RPMI8226 (cell line): ENCODE results near the gene MRPL39.
A peak's percentile ranks its signal among the peaks of the same experiment; 100 is the strongest.

Source experiments
- DNase-seq: peaks from one replicate; pipeline ENCODE4 v3.0.0-alpha.2; 2015

The MRPL39 gene

DNA sequence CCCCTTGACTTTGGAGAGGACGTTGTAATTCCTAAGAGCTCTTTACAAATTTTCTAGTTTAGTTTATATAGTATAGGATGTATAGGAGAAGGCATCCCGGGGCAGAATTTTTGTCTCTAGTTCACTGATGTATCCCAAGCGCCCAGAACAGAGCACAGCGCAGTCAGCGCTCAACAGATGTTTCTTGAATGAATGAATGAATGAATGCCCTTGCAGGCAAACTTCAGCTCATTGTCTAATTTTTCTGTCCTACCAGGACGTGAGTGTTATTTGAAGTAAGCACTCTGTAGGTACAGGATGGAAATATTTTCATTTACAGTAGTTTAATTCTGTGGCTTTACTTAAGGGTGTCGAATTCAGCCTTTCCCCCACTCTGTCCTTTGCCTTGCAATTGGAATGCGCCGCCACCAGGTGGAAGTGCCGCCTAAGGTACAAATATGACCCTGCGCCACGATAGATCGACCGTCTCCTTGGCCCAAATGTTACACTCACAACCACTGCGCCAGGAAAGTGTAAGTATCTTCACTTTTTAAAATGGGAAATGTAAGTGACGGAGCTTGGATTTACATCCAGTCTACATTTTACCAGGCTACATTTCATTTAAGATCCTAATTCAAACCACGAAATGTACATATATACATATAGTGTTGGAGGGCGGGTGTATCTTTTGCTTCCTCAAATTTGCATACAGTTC, 910 bp upstream of the MRPL39 start:
- DNase-seq: peak; percentile 89

DNA sequence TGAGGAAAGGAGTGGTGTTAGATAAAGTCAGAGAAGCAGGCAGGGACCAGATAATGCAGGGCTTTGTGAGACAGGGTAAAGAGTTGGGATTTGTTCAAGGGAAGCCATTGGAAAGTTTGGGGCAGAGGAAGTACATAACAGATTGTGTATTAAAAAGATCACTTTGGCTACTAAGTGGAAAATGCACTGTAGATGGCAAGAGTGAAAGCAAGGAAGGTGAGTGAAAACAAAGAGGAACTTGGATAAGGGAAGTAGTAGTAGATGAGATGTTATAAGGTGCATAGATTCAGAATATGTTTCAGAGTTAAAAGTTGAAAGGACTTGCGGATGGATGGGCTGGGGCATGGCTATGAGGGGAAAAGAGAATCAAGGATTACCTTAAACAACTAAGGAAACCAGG, 17.4 kb downstream of the MRPL39 start:
- DNase-seq: no peak

DNA sequence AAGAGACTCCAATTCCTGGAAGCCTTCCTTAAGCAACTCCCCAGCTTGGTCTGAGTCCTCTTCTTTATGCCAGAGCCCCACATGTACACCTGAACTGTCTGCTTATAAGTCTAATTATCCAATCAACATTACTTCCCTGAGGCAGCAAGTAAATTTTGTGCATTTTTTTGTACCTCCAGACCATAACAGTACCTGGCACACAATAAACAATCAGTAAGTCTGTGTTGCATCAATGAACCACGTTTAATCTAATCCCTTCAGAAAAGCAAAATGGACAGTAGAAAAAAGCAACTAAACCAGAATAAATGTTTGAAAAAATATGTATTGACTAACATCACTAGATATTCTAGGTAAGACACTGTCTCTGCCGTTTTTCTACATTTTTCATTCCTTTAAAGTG, 20.5 kb downstream of the MRPL39 start:
- DNase-seq: no peak

DNA sequence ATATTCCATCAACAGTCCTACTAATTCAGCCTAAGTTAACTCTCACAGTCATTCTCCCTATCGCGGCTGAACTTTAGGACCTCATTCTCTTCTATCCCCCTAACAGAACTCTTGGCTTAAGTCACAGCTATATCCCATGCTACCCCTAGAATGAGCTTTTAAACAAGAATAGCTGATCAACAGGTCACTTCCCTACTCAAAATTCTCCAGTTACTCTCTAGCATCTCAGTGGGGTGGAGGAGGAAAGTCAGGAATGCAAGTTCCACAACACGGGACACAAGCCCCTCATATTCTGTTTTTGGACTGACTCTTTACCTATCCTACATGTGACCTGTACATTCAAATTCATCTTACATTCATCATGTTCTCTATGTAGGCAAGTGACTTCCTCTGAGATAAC, 21.0 kb downstream of the MRPL39 start:
- no peak for DNase-seq

DNA sequence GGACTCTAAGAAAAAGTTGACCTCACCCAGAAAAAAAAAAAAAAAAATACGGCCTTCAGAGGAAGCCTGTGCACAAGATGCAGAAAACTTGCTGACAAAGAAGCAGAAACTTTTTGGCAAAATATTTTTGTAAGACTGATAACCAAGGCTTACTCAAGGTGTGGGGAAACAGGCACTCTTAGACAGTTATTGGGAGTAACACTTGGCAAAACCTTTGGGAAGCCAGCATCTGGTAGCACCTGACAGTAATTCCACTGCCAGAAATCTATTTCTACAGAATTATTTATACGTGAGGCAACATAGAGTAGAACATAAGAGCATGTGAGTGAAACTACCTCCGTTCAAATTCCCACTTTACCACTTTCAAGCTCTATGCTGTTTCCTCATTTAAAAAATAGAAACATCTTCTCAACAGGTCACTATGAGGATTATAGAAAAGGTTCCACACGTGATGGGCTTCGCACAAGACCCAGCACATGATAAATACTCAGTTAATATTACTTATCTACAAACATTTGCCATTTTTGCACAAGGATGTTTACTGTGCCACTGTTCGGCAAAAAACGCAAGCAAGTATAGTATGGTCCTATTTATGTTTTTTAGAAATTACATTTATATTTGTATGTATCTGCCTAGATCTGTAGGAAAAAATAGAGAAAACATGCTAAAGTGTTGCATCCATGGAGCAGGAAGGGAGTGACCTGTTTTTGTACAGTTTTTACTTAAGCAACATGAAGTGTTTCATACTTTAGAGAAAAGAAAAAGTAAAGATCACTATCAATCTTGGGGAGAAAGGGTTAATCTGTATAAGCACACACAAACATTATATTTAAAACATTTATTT, 22.2 kb downstream of the MRPL39 start:
- DNase-seq: no peak

DNA sequence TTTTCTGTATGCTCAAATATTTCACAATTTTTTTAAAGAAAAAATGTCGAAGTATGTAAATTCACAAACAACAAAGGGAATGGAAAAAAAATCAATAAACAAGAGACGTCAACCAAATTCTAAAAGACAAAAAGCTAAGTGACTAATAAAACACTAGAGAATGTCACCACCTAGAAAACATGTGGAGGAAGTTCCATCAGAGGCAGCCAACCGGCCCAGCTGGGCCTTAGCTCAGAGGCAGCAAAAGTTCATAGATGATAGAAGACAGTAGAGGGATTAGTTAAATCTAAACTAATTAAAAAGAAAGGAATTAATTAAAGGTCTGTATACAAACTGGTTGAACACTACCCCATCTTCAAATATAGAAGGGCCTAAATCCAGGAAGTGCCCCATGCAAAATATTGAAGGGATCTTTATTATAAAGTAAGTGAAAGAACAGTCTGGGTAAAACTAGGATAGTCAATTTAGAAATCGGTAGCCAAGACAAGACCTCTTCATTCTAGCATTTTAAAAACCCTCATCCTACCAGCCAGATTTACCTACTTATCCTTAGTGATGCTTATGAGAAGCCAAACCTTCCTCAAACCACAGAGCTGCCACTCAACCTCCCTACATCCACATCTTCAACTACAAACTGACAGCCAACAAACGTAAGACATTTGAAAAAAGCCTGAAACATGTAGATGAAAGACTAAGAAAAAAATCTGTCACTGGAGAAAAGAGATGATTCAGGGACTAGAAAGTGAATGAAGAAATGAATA, 23.7 kb downstream of the MRPL39 start:
- no peak for DNase-seq

DNA sequence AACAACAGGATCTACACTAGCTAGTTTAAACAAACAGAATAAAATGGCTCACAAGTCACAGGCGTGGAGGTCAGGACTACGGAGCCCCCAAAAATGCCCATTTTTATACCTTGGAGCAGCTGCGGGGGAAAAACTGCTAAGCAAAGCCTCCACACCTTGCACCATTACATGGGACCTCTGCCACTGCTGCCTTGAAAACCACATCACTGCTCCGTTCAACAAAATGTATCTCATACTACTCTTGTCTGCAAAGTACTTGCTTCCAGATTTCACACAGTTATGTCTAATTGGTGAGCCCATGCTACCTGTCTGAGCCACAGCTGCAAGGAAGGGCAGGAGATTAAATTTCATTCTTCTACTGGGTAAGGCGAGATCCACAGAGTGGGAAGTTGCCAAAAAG, 24.4 kb downstream of the MRPL39 start:
- DNase-seq: no peak

DNA sequence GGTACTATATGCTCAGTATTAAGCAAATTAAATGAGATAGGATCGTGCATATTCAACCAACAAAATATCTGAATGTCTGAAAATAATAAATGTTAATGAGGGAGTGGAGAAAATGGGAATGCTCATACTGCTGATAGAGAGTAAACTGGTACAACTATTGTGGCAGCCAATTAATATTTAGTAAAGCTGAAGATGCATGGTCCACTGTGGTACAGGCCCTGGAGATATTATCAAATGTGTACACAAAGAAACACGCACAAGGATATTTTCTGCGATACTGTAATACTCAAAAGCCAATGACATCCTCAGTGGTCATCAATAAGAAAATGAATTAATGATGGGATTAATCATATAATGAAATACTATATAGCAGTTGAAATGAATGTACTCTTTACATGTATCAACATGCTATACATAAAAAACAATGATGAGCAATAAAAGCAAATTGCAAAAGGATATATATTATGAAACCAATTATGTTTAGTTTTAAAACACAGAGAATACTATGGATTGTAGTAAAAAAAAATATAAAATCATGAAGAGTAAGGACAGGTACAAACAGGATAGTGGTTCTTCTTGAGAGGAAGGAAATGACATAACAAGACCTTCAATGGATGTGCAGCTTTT, 25.0 kb downstream of the MRPL39 start:
- DNase-seq: no peak

DNA sequence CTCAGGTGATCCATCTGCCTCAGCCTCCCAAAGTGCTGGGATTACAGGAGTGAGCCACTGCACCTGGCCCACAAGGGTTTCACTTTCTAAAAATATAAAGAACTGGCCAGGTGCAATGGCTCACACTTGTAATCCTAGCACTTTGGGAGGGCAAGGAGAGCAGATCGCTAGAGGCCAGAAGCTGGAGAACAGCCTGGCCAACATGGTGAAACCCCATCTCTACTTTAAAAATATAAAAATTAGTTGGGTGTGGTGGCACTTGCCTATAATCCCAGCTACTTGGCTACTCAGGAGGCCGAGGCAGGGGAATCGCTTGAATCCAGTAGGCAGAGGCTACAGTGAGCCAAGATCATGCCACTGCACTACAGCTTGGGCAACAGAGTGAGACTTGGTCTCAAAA, 25.7 kb downstream of the MRPL39 start:
- peak; percentile 35 for DNase-seq

DNA sequence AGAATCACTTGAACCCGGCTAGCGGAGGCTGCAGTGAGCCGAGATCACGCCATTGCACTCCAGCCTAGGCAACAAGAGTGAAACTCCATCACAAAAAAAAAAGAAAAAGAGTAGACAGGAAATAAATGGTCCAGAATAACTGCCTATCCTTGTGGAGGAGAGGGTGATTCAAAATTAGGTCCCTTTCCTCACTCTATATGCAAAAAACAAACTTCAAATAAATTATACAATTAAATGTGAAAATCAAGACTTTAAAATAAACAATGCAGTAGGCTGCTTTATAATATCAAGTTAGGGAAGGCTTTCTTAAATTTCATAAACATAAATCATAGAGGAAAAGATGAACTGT, 26.4 kb downstream of the MRPL39 start:
- DNase-seq: no peak

DNA sequence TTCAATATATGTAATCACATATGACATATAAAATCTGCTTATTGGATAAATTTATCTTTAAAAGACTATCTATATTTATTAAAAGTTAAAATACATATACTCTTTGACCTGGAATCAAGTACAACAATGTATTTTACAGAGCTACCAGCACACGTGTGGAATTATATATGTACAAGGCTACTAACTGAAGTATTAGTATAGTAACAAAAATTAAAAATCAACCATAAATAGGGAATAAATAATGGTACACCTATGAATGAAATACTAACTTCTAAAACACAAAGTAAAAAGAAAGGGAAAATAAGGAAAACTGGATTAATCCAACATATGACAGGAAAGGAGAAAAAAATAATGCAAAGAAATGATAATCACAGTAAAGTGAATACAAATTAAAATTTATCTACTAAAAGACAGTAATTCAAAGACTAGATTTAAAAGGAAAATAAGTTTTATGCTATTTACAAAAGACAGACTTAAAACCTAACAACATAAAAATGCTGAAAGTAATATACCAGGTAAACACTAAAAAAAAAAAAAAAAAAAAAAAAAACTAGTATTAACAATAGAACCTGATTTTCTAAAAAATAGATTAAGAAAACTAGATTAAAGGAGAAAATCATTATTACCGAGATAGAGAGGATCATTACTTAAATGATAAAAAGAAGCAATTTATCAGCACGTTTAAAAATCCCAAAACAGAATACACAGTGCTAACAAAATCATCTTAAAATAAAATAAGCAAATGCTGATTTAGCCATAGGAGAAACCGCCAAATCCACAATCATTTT, 27.9 kb downstream of the MRPL39 start:
- no peak for DNase-seq

DNA sequence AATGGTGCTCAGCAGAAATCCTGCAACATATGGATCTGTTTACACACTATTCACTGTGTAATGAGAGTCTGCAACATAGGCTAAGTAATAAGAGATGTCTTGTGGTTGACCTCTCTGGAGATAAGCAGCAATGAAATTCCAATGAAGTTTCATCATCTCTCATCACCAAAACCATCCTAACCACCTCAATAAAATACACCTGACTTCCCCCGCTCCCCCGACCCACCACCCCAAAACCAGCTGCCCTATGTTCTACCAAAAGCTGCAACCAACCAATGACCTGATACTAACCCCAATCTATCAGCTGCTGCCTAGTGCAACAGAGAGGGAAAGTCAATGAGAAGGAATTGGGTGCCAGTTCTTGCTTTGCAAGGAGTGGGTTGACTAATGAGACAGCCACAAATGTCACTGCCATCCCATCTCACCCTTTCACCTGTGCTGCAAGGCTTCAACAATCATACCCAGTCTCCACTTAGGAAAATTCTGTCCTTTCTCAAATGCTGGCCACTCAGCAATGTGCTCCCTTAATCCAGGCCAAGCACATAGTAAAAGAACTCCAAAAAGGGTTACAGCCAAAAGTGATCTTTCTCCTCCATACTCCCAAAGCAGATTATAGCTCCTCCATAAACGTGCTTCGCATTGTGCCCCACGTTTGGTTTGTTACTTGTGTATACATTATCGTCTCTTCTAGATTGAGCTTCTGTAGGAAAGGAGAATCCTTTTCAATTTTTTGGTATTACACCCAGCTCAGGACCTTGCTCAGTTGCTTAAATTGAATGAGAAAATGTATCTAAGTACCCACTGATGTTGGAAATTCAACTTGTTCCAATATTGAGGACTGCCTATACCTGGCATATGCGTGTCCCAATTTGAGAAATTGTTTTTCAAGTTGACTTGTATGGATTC, 29.0 kb downstream of the MRPL39 start:
- DNase-seq: no peak

DNA sequence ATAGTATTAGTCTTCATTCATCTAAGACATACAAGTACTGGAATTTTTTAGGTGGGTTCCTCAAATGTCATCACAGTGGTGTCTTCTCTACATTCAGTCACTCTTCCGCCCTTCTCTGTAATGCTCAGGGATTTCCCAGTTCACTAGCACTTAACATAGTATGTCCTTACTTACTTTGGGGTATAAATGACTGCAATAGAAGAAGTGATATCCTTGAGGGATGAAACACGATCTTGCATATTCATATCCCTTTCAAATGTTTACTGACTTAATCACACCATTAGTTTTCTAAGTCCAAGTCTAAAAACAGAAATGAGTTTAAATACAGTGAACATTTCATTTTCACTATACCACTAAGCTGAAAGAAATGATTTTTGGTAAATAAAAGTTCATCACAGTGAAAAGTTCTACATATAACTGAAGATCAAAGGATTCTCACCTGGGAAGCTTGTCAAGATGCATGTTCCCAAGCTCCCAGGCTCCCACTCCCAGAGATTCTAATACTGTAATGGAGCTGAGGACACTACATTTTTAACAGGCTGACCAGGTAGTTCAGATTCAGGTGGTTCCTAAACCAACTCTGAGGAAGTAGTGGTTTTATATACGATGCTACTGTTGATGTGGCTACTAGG, 29.7 kb downstream of the MRPL39 start:
- DNase-seq: no peak

DNA sequence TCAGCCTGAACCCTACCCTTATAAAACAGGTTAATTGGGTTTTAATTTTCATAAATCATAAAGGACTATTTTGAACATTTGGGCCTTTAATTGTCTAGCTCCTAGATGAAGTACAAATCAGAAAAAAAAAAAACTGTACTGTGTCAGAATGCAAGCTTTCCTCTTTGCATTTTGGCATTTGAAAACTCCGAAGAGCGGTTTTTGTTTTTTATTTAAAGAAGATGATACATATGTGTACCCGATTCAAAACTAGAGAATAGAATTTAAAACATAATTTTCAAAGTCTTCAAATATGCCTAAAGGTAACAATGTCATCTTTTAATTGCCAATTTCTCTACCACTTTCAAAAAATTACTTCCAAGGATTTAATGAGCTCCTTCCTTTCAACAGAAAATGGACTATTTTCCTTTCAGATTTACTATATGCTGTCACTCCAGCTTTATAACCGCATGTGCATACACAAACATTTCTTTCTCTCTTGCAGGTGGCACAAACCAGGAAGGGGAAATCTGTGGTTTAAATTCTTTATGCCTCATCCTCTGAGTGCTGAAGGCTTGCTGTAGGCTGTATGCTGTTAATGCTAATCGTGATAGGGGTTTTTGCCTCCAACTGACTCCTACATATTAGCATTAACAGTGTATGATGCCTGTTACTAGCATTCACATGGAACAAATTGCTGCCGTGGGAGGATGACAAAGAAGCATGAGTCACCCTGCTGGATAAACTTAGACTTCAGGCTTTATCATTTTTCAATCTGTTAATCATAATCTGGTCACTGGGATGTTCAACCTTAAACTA, 33.7 kb downstream of the MRPL39 start:
- DNase-seq: peak; percentile 83

DNA sequence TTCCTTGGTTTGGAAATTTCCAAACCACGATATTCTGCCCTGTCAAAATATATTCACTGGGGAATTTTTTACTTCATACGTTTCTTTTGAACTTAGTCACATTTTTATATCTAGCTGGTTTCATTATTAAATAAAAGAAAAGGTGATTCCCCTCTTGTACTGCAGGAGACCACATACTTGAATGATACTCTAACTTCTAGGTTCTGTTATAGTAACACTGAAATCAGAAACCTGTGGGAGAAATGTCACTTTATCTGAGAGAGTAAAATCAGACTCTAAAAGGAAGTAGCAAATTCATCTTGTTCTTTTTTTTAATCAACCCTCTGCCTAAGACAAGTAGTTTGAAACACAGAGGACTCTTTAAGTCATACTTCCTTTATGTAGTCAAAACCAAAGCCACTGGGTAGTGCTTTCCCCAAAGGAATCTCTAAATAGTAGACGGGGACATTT, 34.4 kb downstream of the MRPL39 start:
- DNase-seq: no peak

DNA sequence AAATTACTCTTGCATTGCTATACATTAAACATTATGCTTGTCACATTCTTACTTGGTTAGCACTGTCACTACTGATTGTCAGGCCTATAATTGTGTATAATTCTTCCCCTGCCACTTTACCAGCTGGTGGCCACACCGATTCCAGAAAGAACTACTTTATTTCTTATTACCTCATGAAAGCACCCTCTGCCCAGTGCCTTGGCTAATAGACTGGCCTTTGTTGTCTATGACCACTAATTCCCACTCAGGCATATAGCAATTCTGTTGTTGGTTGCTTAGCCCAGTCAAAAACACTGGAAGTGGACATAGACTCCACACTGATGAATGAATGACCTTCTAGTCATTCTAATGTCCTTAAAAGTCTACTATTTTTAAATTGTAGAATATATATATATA, 35.6 kb downstream of the MRPL39 start:
- DNase-seq: no peak

DNA sequence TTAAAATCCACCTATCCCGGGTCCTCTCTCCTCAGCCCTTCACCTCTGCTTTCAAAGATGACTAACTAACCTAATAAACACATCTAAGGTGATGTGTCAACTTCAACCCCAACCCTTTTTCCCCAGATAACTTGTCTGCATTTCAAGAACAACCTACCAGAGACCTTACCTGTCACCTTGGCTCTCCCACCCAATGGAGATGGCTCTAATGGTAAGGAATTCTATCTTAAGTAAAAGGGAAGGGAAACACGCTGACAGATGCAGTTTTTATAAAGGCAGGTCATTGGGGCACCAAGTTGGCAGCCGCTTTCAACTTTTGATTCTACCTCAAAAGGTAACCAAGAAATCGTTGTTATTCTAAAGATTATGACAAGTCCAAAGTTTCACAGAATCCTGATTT, 37.6 kb downstream of the MRPL39 start:
- DNase-seq: peak; percentile 54

DNA sequence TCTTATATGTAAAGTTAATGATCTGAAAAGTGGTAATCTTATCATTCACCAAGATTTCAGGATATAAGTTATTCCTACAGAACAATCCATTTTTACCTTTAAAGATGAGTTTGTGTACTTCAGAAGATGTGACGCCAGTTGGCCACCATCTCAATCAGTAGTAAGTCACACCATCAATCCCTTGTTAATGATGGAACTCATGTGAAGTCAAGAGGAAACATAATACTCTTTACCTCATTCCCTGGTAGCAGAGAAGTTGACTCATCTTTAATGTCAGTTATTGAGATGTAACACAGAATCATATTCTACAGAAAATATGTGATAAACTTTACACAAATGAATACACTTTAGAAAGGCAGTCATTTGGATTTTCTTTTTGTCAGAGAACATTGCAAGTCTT, 38.2 kb downstream of the MRPL39 start:
- DNase-seq: no peak

DNA sequence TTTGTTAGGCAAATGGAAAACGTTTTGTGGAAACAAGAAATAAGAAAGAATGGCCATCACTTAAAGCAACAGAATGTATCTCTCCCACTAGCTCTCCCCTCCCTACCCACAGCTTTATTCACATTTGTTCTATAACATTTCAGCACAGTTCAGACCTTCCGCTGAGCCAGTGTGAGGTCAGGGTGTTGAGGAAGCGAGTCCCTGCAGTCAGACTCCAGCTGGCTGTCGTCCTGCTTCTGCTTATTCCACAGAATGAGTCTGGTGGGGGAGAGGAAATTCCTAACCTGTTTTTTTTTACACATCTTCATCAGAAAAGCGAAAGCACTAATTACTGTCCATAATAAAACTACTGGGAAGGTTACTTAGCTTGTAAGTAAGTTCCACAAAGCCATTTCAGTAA, 39.0 kb downstream of the MRPL39 start:
- DNase-seq: no peak

DNA sequence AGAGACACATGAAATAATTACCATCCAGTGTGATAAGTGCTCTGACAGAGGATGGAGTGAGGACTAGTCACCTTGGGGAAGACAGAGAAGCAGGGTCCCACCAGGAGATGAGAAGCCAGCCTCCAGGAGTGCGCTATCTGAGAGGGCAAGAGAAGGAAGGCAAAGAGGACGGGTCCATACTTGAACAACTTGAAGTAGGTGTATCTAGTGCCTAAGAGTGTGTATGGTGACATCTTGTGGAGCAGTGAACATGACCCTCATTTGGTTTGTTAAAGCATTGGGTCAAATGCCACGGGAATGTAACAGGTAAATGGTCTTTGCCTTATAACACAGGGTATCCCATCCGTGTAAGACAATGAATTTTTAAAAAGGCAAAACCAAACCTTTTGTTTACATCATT, 39.8 kb downstream of the MRPL39 start:
- no peak for DNase-seq
